NOMO-1 treated with dmso at 0.1 percent for 144 hours (cell line): ENCODE measurements around the gene WIPF1.
A peak's percentile ranks its signal among the peaks of the same experiment; 100 is the strongest.

Source experiments
- DNase-seq: peaks from one replicate; lab custom pipeline; 2025; ENCODE audit not compliant: unreplicated experiment; lab: John Stamatoyannopoulos, UW

The WIPF1 gene

DNA sequence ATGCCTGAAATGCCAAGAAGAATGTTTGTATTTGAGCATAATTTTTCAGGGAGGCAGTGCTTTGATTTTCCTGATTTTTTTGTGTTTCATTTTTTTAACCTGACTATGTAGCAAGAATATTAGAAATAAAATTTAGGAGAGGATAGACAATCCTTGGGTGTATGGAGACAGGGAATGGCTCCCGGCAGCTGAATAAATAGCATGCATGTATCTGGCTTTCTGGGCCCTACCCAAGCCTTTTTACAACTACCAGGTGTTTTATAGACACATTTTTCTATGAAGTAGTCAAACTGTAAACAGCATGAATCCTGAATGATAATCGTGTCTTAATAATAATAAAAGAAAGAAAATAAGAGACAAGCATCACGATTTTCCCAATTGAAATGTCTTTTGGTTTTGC is 52.4 kb downstream of the WIPF1 start:
- no peak for DNase-seq

DNA sequence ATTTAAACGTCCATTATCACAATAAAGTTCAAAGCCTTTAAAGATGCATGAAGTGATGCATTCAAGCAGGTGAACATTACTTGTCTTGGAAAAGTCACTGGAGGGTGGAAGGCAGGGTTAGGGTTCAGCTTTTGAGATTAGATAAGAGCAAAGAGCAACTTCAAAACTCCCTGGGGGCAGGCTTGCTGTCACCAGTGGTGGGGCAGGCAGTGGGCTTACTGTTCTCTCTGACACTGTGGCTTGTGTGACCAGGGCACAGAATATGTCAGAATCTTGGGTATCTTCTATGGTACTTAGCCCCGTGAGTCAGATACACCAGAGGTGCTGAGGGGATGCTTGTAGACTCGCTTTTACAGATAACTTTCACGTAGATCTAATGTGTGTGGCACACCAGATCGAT is 52.8 kb downstream of the WIPF1 start:
- no peak for DNase-seq

DNA sequence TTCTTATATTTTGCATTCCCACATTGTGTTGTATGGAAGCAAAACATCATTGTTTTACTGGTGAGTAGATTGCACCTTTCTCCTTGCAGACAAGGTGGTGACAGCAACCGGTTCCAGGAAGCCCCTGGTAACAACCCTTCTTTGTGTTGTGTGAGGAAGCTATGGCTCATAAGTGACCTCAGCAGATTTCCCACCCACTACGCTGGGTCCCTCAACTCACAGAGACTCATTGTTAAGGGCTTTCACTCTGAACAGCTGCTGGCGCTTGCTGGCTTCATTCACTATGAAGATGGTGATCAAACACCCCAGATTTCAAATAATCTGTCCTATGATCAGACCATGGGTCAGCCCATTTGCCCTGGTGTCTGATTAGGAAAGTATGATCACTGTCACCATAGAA is 53.4 kb downstream of the WIPF1 start:
- DNase-seq, result no peak

DNA sequence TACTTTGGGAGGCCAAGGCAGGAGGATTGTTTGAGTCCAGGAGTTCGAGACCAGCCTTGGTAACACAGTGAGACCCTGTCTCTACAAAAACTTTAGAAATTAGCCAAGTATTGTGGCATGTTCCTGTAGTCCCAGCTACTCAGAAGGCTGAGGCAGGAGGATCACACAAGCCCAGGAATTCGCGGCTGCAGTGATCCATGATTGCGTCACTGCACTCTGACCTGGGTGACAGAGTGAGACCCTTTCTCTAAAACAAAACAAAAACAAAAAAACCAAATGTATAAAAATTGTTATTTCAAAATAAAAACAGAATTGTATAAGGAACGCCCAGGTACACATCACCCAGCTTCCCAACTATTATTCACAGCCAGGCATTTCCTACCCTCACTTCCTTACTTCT is 56.7 kb downstream of the WIPF1 start:
- no peak for DNase-seq

DNA sequence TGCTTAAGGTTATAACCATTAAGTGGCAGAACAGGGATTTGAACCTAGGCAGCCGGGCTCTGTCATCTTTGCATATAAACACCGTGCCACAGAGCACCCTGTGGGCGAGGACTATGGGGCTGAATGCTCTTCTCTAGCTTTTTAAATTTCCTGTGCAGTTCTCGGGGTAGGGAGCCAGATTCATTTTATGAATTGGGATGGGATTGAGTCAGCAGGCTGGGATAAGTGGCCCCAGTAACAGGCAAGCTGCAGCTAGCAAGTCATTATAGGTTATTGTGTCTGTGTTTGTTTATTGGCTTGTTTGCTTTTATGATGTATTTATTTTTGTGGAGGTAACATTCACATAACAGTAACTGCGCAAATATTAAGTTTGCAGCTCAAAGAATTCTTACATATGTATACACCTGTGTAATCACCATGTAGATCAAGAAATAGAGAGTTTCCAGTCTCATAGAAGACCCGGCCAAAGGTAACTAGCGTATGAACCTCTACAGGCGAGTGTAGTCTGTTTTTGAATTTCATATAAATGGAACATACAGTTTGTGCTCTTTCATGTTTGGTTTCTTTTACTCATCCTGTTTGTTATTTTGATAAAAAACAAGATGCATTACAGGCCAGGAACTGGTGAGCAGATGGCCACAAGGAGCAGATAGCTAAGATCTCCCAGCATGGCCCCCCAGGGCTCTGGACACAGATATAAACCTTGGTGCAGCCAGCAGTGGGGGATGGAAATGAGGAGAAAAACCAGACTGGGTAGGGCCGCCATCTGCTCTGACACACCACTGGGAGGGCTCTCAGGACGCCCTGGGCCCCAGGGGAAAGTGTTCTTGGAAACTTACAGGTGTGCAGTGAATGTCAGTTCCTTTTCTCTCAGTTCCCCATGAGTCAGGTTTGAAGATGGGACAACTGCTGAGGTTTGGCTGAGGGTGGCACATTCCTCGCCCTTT is 61.6 kb downstream of the WIPF1 start:
- no peak for DNase-seq

DNA sequence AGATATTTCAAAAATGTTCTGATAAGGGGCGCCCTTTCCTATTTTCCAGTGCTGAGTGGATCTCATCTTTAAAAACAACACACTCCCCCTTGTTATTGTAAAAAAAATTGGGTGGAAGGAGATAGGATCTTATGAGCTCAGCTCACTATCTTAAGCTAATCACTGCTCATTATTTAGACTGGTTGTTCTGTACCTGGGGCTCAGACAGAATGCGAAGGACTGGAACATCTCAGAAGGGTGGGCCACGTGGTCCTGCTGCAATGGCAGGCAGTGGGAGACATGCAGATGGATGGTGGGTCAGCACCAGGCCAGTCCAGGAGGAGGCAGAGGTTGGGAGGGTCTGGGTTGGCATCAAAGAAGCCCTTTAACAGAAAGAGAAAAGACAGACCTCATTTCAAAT is 62.5 kb downstream of the WIPF1 start:
- DNase-seq, result no peak

DNA sequence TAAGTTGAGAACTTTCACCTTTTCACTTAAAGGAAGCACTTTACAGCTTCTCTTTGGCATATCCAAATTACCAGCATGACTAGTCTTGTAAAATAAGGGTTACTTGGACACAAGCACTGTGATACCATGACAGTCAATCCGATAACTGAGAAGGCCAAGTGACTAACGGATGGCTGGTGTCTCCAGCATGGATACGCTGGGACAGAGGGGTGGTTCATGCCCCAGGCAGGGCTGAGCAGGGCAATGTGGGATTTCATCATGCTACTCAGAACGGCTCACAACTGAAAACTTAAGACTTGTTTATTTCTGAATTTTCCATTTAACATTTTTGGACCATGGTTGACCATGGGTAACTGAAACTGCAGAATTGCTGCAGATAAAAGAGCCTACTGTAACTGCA is 67.7 kb downstream of the WIPF1 start:
- DNase-seq, result no peak

DNA sequence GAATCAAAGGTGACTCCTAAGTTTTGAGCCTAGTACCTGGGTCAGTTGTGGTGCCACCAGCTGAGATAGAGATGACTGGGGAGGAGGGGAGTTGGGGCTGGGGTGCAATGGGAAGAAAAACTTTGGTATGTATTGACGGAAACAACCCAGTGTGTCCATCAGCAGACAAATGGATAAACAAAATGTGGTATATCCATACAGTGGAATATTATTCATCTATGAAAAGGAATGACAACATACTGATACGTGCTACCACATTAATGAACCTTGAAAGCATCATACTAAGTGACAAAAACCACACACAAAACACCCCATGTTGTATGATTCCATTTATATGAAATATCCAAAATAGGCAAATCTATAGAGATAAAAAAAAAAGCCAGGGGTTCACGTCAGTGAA is 69.6 kb downstream of the WIPF1 start:
- no peak for DNase-seq

DNA sequence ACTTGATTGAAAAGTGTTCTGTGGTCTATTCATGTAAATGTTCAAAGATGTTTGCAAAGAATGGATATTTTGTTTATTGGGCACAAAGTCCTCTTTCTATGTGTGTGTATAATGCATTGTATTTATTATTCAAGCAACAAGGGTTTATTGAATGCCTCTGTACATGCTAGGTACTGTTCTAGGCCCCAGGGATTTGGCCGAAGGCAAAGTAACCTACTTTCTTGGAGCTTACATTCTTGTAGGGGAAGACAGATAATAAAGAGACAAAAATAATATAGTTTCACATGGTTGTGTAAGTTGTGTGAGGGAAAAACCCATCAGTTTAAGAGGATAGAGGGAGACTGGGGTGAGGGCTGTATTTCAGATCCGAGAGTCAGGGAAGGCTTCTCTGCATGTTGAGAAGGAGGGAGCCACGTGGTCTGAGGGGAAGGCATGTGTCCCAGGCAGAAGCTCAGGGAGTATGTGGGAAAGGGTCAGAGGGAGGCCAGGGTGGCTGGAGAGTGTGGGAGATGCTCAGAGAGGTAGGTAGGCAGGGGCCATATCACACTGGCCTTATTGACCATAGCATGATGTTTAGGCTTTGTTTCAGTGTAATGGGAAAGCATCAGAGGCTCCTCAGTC is 70.4 kb downstream of the WIPF1 start:
- no peak for DNase-seq

DNA sequence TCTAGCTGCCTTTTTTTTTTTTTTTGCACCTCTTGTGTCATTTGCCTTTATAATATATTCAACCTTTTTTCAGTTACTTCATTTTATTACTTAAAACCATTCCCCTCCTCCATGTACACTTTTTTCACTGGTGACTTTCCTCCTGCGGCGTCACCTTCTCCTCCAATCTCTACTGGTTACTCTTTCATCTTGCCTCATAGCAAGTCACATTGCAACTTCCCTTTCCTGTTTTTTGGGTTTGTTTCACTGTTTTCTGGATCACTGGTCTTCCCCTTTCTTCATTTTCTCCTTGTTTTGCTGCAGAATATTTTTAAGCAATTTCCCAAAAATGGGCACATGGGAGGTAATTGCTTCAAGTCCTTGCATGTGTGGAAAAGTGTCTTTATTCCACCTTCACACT is 73.1 kb downstream of the WIPF1 start:
- DNase-seq, result peak; percentile 63

DNA sequence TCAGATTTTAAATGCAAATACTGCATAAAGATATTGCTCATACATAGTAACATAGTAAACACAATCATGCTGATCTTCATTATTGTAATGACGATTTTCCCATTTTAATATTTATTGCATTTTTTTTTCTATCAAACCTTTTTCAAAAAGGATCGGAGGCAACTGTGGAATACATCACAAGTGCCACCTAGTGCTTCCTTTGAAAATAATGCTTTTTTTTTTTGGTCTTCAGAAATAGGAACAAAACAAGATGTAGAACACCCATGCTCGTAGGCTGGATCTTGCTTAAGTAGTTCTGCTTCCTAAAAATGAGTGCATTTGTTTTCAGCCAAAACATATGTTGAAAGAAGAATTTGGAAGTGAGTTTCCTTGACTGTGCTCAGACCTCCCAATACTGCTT is 75.1 kb downstream of the WIPF1 start:
- DNase-seq, result peak; percentile 35

DNA sequence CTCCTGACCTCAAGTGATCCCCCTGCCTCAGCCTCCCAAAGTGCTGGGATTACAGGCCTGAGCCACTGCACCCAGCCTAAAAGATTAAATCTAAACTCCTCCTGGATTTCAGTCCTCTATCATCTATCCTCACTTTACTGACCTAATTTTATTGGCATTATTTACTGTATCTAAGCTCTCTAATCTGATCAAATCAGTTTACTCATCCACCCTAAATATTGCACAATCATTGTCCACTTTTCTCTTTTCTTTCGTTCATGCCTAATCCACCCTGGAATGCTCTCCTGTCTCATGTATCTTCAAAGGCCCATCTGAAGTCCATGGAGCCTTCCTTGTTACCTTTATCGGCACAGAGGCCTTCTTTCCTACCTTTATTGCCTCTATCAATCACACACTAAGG is 79.2 kb downstream of the WIPF1 start:
- DNase-seq, result no peak

DNA sequence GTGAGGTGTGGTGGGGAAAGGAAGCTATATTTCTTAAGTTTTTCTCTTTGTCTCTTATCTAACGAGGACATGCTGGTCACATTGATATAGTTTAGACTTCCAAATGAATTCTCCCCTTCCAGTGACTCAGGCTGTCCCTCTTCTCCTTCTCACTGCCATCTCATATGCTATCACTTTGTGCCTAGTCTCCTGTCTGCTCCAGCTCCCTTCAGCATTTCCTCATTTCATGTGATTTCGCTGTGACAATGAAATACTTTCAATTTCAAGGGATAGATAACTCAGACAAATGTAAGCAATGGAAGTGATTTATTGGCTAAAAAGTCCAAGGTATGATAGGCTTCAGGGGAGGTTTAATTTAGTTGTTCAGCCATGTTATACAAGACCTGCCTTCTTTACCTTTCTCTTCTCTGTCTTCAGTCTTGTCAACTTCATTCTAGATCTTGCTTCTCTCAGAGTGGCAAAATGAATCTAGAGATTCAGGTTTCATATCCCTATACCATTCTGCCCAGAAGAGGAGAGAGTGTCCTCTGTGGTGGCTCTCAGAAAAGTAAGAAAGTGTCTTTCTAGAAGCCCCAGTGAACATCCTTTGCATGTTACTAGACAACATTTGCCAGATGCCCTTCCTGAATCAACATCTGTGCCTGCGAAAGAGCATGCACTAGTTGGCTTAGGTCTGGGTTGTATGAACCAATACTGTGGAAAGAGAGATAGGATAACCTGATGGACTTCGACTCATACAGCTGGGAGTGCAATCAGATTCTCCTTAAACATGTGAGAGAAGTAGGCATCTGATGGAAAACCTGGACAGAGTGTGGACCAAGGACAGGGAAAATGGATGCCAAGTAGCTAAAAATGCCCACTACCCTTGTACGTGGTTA is 80.9 kb downstream of the WIPF1 start:
- no peak for DNase-seq

DNA sequence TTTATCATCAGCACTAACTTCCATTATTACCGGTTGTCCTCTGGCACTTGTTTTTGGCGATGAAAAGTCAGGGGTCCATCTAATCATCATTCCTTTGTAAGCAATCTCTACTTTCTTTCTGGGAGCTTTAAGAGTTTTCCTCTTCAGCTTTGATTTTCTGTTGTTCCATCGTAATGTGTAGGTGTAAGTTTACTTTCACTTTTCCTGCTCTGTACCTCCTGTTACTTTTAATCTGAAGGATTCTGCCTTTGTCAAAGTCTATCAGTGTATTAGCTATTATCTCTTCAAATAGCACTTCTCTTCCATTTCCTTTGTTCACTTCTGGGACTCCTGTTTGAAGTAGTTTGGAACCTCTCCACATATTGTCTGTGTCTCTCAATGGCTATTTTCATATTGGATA is 85.3 kb downstream of the WIPF1 start:
- DNase-seq, result no peak

DNA sequence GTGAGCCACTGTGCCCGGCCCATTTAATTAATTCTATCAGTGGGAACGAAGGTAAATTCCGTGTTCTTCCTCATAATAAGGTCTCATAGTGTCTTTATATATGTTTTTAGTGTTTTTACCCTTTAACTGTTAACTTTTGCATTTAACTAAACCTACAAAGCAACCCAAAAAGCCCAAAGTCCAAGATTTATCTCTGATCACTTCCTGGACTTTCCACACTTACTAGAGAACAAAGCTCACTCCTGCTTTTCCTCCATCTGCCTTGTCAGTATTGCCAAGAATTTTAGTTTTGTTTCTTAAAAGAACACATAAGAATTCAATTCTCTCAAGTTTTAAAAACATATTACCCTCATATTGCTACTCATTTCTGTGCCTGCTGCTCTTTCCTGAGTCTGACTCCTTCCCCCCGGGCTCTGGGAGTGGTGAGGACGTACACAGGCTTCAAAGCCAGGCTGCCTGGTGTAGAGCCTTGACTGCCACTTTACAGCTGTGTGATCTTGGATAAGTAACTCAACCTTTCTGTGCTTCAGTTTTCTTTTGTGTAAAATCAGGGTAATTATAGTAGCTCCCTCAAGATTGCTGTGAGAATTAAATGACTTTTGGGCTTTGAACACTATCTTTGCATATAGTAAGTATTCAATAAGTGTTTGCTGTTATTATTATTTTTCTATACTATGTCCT is 85.9 kb downstream of the WIPF1 start:
- DNase-seq, result no peak

DNA sequence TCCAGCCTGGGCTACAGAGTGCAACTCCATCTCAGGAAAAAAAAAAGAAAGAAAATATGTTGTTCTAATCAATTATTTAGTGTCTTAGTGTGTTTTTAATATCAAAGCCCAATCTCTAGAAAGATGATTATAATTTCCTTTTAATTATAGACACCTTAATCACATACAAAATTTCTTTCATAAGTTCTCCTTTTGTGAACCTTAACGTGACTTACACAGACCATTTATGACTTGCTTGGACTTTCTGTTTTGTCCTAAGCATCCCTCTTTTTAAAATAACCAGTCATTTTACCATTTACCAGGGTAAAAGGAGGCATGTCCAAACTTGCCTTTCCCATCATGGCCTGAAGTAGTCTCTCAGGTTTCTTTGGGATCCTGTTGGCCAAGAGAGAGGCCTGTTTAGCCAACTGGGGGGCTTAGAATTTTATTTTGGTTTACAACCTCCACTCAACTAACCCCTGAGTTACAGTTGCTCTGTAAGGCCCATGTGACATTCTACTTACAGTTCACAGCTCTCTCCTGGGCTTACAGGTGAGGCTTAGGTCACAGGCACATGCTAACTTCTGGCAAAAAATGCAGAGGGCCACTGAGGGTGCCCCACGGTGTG is 86.9 kb downstream of the WIPF1 start:
- no peak for DNase-seq
